Ishikawa (cell line): Measurements from ENCODE around the gene OGFOD1.

ENCODE experiments used
- CREB1 ChIP-seq: IDR thresholded peaks from 2 replicates; pipeline ENCODE4 v1.6.1; 2012; ENCODE audit warnings: low read depth
- EP300 ChIP-seq: IDR thresholded peaks from 2 replicates; pipeline ENCODE4 v1.6.1; 2012; ENCODE audit warnings: borderline replicate concordance
- MAX ChIP-seq: IDR thresholded peaks from 2 replicates; pipeline ENCODE4 v1.6.1; 2012
- NFIC ChIP-seq: IDR thresholded peaks from 2 replicates; pipeline ENCODE4 v1.6.1; 2012
- REST ChIP-seq: IDR thresholded peaks from 2 replicates; pipeline ENCODE4 v1.6.1; 2012; ENCODE audit warnings: low read depth, mild to moderate bottlenecking
- TAF1 ChIP-seq: IDR thresholded peaks from 2 replicates; pipeline ENCODE4 v1.6.1; 2012; ENCODE audit warnings: low read depth, mild to moderate bottlenecking
- USF1 ChIP-seq: IDR thresholded peaks from 2 replicates; pipeline ENCODE4 v1.6.1; 2012

- no peak for TF ChIP-seq NFIC
- no peak for TF ChIP-seq EP300
- TF ChIP-seq USF1: no peak
- TF ChIP-seq REST: no peak
- TF ChIP-seq TAF1: no peak
- no peak for TF ChIP-seq MAX
- no peak for TF ChIP-seq CREB1
Measured at GRCh38 chr16:56447286-56447685, 4.1 kb upstream of the OGFOD1 start.
